ENCODE results near the gene SUFU.
"Not testable (repeated sequence)": the region's sequence is repeated elsewhere in the genome, so short reads cannot be mapped to it uniquely, and the experiment has no call there.

The SUFU gene

DNA sequence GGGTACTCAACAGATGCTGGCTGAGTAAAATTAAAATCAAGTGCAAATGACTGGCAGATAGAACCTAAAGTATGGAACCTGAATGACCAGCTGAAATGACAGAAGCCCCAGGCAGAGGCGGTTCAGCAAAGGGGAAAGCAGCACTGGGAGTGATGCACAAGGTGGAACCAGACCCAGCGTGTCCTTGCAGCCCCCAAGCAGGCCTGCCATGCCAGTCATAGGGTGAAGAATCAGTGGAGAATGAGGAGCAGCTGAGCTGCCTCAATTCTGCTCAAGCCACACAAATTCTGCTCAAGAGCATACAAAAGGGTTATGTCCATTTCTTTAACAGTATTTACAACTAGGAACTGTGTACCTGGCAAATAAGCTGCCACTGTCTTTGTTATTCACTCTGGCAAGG lies 10.0 kb upstream of the SUFU start:
- no peak overlapping the region for H3K4me3 ChIP-seq (replicated peaks in 1 of 2; ENCODE audit: low read depth in 2 of 2, low read length in 2 of 2)
- no peak for DNase-seq (ENCODE audit: low read depth in 2 of 2)
- TF ChIP-seq, protein P1, sequence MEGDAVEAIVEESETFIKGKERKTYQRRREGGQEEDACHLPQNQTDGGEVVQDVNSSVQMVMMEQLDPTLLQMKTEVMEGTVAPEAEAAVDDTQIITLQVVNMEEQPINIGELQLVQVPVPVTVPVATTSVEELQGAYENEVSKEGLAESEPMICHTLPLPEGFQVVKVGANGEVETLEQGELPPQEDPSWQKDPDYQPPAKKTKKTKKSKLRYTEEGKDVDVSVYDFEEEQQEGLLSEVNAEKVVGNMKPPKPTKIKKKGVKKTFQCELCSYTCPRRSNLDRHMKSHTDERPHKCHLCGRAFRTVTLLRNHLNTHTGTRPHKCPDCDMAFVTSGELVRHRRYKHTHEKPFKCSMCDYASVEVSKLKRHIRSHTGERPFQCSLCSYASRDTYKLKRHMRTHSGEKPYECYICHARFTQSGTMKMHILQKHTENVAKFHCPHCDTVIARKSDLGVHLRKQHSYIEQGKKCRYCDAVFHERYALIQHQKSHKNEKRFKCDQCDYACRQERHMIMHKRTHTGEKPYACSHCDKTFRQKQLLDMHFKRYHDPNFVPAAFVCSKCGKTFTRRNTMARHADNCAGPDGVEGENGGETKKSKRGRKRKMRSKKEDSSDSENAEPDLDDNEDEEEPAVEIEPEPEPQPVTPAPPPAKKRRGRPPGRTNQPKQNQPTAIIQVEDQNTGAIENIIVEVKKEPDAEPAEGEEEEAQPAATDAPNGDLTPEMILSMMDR (IDR thresholded peaks at IDR 0.05; ENCODE audit: low read depth, low read length) = no peak

DNA sequence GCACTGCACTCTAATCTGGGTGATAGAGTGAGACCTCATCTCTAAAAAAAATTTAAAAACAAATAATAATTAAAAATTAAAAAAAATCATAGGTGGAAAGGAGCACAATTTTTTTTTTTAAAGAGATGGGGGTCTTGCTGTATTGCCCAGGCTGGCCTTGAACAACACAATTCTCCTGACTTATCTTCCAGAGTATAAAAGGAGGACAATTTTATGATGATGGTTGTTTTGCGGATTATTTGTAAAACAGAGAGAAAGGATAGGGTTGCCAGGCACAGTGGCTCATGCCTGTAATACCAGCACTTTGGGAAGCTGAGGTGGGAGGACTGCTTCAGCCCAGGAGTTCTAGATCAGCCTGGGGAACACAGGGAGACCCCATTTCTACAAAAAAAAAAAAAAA lies 6.2 kb upstream of the SUFU start:
- TF ChIP-seq, protein P1 (IDR thresholded peaks at IDR 0.05; ENCODE audit: low read depth, low read length) = no peak
- DNase-seq (ENCODE audit: low read depth in 2 of 2) = no peak
- H3K4me3 ChIP-seq (replicated peaks in 1 of 2; ENCODE audit: low read depth in 2 of 2, low read length in 2 of 2) = no peak overlapping the region

DNA sequence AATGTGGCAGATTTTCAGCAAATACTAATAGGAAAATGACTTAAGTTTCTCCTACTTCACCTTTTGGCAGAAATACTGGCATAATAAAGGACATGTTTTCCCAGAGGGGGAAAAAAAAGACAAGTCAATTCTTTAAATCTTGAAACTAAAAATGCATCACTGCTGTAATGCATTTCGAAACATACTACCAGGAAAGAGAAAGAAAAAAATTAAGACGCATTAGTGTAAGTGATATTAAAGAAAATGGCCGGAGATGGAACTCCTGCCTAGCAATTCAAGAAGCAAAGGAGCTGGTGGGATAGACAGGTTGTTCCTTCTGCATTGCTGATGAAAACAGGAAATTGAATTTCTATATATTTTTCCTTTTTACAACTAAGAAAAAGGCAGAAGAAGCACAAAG lies 4.4 kb upstream of the SUFU start:
- H3K4me3 ChIP-seq (replicated peaks in 1 of 2; ENCODE audit: low read depth in 2 of 2, low read length in 2 of 2) = no peak overlapping the region
- DNase-seq (ENCODE audit: low read depth in 2 of 2) = no peak
- TF ChIP-seq, protein P1 (IDR thresholded peaks at IDR 0.05; ENCODE audit: low read depth, low read length) = no peak

DNA sequence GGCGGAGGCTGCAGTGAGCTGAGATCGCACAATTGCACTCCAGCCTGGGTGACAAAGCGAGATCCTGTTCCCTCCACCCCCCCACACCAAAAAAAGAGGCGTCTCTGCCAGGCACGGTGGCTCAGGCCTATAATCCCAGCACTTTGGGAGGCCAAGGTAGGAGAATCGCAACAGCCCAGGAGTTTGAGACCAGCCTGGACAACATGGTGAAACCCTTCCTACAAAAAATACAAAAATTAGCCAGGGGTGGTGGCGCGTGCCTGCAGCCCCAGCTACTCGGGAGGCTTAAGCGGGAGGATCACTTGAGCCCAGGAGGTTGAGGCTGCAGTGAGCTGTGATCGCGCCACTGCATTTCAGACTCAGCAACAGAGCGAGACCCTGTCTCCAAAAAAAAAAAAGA lies 3.1 kb upstream of the SUFU start:
- DNase-seq (ENCODE audit: low read depth in 2 of 2); H3K4me3 ChIP-seq (replicated peaks in 1 of 2; ENCODE audit: low read depth in 2 of 2, low read length in 2 of 2): not testable (repeated sequence)

DNA sequence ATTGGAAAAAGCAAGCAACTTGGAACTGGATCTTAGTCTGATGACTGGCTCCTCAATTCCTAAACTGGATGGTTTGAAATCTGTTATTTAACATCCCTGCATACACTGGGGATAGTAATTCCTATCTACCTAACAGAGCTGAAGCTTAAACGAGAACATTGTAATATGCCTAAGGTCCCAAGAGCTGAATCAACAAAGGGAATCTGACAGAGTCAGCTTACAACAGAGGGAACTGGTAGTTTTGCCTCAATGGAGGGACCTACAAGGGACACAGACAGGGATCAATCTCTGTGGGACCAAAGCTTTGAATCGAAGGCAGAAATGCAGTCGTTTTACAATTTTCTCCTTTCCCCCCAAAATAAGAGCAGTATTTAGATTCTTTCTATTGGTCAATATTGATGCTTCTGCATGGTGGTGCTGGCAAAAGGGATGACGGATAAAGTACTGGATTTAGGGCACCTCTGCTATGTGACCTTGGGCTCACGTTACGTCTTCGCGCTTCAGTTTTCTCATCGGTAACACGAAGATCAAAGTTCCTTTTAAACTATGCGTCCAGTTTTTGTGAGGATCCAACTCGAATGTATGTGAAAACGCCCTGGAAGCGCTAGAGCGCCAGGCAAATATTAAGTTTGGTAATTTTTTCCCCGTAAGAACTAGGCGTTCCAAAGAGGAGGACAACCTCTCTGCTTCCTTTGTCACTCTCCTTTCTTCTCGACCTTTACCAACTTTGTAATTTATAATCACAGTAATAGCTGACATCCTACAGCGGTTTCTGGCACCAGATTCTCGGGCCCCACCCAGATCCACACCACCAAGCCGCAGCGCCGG lies 2.4 kb upstream of the SUFU start:
- H3K4me3 ChIP-seq (replicated peaks in 1 of 2; ENCODE audit: low read depth in 2 of 2, low read length in 2 of 2) = peak overlapping the region; percentile 63 to 89
- TF ChIP-seq, protein P1 (IDR thresholded peaks at IDR 0.05; ENCODE audit: low read depth, low read length) = no peak
- peak; percentile 23 to 39 for DNase-seq (ENCODE audit: low read depth in 2 of 2)

DNA sequence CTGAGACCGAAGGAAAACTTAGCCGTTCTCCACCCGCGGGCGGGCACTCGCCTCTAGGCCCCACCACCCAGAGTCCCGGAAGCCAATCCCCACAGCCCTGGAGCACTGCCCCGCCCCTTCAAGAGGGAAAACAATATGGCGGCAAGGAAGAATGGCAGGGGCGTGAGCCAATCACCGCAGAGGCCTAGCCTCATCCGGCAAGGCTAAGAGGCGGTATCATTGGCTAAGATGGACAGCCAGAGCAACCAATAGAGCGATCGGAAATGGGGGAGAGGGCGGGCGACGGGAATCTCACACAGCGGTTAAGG lies 1.8 kb upstream of the SUFU start:
- DNase-seq (ENCODE audit: low read depth in 2 of 2) = peak; percentile 100
- H3K4me3 ChIP-seq (replicated peaks in 1 of 2; ENCODE audit: low read depth in 2 of 2, low read length in 2 of 2) = peak overlapping the region; percentile 75 to 89

DNA sequence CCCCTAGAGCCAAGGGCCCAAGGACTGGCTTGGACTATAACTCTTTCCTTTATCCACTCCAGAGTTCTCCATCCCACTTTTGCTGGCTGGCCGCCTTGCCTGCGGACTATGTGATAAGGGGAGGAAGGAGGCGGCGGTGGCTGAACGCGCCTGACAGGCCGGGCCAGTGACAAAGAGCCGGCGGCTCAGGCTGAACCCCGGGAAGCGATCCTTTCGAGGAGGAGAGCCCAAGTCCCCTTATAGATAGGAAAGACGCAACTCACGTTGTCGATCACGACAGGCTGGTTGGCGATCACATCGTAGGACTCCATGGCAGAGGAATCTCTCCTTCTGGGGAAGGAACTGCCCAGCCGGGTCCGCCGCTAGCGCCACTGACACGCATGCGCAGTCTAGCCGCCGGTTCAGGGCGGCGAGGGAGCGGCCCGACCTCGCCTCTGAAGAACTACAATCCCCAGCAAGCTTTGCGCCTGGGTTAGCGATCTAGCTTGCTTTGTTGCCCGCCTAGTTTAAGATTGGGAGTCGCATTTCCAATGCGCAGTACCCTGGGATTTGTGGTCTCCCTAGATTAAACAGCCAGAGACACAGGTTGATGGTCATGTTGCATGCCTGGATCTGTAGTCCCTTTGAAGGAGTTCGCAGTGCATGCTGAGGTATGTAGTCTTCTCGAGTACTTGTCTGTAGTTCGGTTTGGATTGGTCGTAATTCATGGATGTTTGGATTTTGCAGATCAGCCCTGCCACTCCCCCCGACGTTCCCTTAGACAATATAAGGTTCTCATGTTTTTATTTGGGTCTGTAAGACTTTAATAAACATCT lies 1.2 kb upstream of the SUFU start, which contains the start of gene ACTR1A:
ACTR1A (minus strand) TSS at position 376 of the 815 bp plus-strand sequence; CDS start at position 311, 65 bp downstream.
- H3K4me3 ChIP-seq (replicated peaks in 1 of 2; ENCODE audit: low read depth in 2 of 2, low read length in 2 of 2) = peak within 1 kb of the TSS; percentile 75 to 89
- TF ChIP-seq, protein P1 (IDR thresholded peaks at IDR 0.05; ENCODE audit: low read depth, low read length) = no peak
- peak; percentile 100 for DNase-seq (ENCODE audit: low read depth in 2 of 2)

More for the DNA sequence above, 1.8 kb upstream of the SUFU start:
- TF ChIP-seq, protein P1 (IDR thresholded peaks at IDR 0.05; ENCODE audit: low read depth, low read length) = no peak
